Activated T-cell treated with anti-CD3 and anti-CD28 coated beads, Interleukin-2, amount 50 U/mL, for 1 hour (primary cell): ENCODE results near the gene CDH16.
"Not testable (repeated sequence)": the region's sequence is repeated elsewhere in the genome, so short reads cannot be mapped to it uniquely, and the experiment has no call there.

Experiments
- DNase-seq: peaks from one replicate; pipeline ENCODE4 v3.0.0-alpha.2; 2020

The CDH16 gene

DNA sequence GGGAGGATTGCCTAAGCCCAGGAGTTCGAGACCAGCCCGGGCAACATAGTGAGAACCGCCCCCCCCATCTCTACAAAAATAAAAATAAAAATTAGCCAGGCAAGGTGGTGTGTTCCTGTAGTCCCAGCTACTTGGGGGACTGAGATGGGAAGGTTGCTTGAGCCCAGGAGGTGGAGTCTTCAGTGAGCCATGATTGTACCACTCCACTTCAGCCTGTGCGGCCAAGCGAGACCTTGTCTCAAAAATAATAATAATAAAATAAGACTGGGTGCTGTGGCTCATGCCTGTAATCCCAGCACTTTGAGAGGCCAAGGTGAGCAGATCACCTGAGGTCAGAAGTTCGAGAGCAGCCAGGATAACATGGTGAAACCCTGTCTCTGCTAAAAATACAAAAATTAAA, 26.9 kb downstream of the CDH16 start:
- DNase-seq, result no peak

DNA sequence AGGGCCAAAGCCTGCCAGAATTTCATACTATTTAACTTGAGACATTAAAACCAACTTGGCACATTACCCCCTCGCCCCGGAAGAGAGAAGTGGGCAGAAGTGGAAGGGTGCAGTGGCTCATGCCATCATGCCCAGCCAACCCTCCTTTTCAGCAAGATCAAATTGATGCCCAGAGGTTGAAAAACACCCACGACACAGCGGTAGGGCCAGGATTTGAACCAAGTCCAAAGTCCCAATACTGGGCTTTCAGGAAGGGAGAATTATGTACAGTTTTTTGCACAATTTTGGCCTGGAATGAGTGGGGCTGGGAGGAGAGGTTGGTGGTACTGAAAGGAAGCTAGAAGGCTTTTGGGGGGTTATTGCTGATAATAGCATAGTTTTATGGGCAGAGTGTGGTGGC, 27.3 kb downstream of the CDH16 start:
- DNase-seq, result no peak

GRCh38 chr16:66890799-66891198, 27.9 kb downstream of the CDH16 start:
- DNase-seq, result no peak

GRCh38 chr16:66889622-66890021, 29.1 kb downstream of the CDH16 start:
- no peak for DNase-seq

DNA sequence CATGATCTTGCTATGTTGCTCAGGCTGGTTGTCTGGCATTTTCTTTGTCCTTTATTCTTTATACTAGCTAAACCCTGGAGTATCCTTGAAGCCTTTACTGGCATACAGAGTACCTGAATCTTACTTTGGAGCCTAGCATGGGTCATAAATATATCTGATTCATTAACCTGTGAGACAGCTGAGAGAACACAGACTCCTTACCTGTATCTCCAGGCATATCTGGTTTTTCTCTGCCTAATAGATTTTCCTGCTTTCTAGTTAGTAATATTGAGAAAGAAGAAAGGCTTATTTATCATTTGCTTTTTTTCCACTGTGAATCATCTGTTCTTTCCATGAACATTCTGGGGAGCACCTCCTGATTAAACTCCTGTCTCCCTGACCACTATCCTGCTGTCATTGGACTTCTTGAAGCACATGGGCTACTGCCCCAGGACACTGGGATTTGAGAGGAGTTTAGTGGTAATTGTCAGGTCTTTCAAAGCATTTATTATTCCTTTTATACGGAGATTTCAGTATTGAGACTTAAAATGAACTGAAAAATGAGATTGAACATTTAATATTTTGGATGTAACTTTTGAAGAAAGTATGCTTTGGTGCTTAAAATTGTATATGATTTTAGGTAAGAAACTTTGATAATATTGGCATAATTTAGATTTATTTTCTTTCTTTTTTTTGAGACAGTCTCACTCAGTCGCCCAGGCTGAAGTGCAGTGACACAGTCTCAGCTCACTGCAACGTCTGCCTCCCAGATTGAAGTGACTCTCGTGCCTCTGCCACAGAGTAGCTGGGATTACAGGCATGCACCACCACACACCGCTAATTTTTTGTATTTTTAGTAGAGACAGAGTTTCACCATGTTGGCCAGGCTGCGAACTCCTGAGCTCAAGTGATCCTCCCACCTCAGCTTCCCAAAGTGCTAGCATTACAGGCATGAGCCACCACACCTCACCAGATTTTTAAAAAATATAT, 29.8 kb downstream of the CDH16 start:
- DNase-seq, result no peak

- no peak for DNase-seq
Observed at GRCh38 chr16:66886914-66887313, 31.8 kb downstream of the CDH16 start.

DNA sequence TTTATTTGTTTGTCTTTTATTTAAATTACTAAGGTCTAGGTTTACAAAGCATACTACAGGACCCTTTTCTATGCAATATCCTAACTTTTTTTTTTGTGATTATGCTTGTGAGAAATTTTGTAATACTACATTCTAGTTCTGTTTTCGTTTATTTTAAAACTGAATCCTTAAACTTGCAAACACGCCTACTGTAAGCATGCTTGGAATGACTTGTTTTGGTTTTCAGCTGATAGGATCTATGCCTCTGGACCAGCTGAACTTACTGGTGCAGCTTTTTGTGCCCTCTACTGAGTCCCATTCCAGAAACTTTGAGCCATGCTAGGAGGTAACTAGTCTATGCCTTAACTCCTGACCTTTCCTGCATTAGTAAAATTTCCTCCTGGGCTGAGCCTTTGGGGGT, 32.4 kb downstream of the CDH16 start:
- DNase-seq, result no peak

- DNase-seq, result no peak
Observed at GRCh38 chr16:66885491-66885890, 33.2 kb downstream of the CDH16 start.

DNA sequence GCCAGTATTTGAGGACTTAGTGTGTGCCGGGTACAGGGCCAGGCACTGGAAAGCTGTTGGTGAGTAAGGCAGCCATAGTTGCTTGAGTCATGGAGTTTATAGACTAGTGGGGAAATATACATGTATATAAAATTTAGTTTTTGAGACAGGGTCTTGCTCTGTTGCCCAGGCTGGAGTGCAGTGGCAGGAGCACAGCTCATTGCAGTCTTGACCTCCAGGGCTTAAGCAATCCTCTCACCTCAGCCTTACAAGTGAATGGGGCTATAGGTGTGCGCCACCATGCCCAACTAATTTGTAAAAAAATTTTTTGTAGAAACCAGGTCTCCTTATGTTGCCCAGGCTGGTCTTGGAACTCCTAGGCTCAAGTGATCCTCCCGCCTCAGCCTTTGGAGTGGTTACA, 36.0 kb downstream of the CDH16 start:
- no peak for DNase-seq

DNA sequence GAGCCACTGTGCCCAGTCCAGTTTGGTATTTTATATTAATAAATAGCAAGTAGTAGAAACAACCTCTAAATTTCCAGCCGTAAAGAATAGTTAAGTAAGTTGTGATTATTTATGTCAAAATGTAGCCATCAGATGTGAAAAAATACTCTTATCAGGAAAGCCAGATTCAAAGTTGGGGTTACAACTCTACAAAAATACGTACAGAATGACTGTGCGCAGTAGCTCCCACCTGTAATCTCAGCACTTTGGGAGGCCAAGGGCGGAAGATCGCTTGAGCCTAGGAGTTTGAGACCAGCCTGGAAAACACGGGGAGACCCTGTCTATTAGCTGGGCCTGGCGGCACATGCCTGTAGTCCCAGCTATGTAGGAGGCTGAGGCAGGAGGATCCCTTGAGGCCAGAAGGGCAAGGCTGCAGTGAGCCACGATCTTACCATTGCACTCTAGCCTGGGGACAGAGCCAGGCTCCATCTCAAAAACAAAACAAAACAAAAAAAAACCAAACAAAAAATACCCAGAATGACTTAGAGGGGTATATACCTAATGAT, 36.6 kb downstream of the CDH16 start:
- DNase-seq, result no peak

DNA sequence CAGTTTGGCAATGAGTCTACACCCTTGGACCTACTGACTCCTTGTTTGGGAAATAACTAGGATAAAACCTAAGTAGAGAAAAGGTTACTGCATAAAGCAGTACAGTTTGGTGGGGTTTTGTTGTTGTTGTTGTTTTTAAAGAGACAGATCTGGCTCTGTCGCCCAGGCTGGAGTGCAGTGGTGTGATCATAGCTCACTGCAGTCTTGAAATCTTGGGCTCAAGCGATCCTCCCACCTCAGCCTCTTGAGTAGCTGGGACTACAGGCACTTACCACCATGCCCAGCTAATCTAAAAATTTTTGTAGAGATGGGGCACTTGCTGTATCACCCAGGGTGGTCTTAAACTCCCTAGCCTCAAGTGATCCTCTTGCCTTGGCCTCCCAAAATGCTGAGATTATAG, 37.1 kb downstream of the CDH16 start:
- DNase-seq, result no peak

GRCh38 chr16:66881014-66881417, 37.7 kb downstream of the CDH16 start:
- no peak for DNase-seq

DNA sequence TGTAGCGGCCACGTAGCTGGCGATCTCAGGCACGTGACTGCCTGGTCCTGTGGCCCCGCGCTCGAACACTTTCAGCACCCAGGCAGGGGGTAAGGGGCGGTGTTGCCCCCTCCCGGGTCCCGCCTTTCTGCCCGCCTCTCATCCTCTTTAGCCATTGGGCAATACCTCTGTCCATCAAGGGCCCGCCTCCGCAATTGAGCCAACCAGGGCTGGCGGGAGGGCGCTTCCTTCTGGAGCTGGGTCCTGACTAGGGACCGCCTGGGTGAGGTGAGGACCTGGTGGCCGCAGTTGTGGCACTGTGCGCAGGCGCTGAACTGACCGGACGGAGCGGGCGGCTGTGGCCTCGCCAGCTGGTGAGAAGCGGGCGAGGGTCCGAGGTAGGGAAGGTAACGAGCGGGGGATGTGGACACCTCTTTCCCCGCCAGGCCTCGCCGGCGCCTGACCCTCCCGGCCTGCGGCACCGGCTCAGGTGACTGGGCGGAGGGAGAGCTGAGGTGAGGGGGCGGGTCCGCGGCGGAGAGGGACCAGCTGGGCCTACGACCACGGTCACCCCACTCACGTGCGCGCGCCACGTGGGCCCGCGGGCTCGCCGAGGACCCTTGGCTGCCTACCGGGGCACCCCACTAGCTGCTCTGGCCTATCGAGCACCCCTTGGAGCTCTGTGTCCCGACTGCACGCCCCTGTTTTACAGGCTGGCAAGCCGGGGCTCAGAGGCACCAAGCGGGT, 38.2 kb downstream of the CDH16 start, which contains the start of gene PDP2:
PDP2 (plus strand) TSS at position 228 of the 726 bp plus-strand sequence. CDS start 3,770 bp downstream, outside the sequence.
- peak; percentile 88 for DNase-seq

DNA sequence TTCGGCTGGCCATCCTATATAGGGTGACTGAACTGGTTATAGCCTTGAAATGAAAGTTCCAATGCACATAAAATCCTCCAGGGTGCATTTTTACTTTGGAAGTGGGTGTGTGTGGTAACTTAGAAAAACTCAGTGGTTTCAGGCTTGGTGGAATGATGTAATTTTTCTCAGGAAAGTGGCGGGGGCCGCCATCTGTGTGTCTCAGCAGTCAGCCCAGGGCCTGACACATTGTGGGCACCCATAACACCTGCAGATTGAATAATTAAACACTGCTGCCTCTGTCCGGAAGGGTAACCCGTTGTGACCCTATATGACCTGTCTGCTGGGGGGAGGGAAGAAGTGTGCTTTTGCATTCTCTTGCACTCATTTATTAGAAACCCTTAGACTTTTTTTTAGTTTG, 40.6 kb downstream of the CDH16 start:
- DNase-seq, result no peak

- no peak for DNase-seq
Observed at GRCh38 chr16:66874079-66874775, 44.5 kb downstream of the CDH16 start.

DNA sequence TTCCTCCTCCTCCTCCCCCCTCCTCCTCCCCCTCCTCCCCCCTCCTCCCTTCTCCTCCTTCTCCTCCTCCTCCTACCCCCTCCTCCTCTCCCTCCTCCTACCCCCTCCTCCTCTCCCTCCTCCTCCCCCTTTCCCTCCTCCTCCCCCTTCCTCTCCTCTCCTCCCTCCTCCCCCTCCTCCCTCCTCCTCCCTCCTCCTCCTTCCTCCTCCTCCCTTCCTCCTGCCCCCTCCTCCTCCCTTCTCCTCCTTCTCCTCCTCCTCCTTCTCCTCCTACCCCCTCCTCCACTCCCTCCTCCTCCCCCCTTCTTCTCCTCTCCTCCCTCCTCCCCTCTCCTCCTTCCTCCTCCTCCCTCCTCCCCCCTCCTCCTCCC, 45.0 kb downstream of the CDH16 start:
- no peak for DNase-seq

GRCh38 chr16:66872943-66873684, 45.6 kb downstream of the CDH16 start:
- DNase-seq, result peak; percentile 90

GRCh38 chr16:66872559-66872942, 46.1 kb downstream of the CDH16 start:
- no peak for DNase-seq

GRCh38 chr16:66871840-66872239, 46.8 kb downstream of the CDH16 start:
- DNase-seq, result no peak

GRCh38 chr16:66871363-66871762, 47.3 kb downstream of the CDH16 start:
- not testable (repeated sequence) for DNase-seq

DNA sequence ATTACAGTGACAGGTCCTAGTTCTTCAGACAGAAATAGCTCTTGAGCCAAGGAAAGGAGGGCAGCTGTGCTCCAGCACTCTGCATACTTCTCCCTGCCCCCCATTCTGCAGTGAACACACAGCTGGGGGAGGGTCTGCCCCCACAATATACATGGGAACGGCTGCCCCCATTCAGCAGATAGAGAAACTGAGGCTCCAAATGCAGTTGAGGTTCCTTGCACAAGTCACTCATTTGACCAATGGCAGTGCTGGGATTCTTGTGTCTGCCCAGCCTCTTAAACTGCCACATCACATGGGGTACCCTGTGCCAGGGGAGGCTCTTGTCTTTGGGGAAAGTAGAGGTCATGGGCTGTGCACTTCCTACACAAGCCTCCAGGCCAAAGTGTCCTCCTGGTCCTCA, 49.3 kb downstream of the CDH16 start:
- DNase-seq, result no peak

DNA sequence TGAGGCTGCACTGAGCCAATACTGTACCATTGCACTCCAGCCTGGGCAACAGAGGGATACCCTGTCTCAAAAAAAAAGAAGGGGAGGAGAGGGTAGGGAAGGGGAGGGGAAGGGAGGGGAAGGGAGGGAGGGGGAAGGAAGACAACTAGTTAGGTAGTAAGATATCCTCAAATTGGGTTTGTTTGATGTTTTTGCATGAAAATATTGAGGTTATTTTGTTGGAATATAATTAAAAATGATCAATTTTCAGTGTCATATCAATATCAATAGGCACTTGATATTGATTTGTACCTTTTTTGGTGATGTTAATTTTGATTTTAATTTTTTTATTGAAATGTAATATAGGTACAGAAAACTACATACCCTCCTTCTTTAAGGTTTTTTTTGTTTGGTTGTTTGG, 55.0 kb downstream of the CDH16 start:
- DNase-seq, result no peak
